Measurements from ENCODE around the gene P2RX3. TPM values are rescaled to one million over a fixed set of nuclear protein-coding genes. Genes with fewer than 3 reads are reported as not detected.

P2RX3 gene
- total RNA-seq, 4 donors from 2014 or later = 0.22 TPM; not detected in 3

DNA sequence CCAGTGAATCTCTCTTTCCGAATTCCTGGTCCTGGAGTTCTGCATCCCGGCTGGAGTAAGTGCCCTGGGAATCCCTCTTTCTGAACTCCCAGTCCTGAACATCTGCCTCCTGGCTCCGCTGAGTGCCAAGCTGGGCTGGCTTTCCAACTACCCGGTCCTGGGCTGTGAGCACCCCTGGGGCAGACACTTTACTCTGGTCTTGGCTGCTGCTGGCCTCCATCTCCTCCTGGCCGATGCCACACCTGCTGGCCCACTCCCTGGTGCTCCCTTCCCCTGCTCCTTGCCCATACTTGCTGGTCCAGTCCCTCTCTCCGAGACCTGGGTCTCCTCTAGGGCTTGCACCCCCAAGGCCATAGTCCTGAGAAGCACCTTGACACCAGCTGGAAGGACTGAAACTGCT lies 28.1 kb upstream of the P2RX3 start:
- Histone ChIP-seq H3K27ac (peak overlapping the region in 3 of 4 donors; percentile 79 to 96 (median 92)), H3K4me1 (peaks cover 0 to 99% (median 67%) of the 10 kb centered on the region in 4 donors), H3K4me3 (no peak overlapping the region), H3K27me3 (no peaks in the 10 kb centered on the region), H3K36me3 (peaks cover 0 to 58% (median 0%) of the 10 kb centered on the region in 3 donors), H3K9me3 (no peaks in the 10 kb centered on the region)
- TF ChIP-seq, protein P1, sequence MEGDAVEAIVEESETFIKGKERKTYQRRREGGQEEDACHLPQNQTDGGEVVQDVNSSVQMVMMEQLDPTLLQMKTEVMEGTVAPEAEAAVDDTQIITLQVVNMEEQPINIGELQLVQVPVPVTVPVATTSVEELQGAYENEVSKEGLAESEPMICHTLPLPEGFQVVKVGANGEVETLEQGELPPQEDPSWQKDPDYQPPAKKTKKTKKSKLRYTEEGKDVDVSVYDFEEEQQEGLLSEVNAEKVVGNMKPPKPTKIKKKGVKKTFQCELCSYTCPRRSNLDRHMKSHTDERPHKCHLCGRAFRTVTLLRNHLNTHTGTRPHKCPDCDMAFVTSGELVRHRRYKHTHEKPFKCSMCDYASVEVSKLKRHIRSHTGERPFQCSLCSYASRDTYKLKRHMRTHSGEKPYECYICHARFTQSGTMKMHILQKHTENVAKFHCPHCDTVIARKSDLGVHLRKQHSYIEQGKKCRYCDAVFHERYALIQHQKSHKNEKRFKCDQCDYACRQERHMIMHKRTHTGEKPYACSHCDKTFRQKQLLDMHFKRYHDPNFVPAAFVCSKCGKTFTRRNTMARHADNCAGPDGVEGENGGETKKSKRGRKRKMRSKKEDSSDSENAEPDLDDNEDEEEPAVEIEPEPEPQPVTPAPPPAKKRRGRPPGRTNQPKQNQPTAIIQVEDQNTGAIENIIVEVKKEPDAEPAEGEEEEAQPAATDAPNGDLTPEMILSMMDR (IDR thresholded peaks at IDR 0.05) = no peak
- no peak for TF ChIP-seq POLR2A (IDR thresholded peaks at IDR 0.05)
- TF ChIP-seq EP300 (IDR thresholded peaks at IDR 0.05) = no peak
- DNase-seq (ENCODE audit: low spot score in 2 of 2) = no peak
- 74 to 80% methylated on average over 6 of the region's 6 CpGs for WGBS, 2 donors

DNA sequence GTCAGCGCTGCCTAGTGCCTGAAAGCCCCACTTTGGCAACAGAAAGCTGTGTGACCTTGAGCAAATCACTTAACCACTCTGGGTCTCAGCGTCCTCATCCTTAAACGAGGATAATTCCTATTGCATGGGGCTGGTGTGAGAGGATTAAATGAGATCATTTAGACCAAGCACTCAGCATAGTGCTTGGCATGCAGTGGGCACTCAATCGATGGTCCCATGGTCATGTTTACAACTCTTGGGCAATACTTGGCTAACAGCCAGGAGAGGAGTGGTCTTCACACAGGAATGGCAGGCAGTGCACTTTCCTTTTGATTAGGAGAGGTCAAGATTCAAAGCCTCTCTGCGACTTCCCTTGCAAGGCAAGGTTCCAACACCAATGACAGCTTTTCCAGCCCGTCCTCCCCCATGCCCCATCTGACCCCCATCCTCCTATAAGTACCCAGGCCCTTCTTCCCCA lies 27.5 kb upstream of the P2RX3 start:
- H3K9me3 ChIP-seq = no peaks in the 10 kb centered on the region
- H3K4me3 ChIP-seq = peak overlapping the region; percentile 35 to 58 (median 51)
- WGBS, 2 donors = 29 to 45% methylated on average over 6 of the region's 6 CpGs
- TF ChIP-seq POLR2A (IDR thresholded peaks at IDR 0.05) (no peak), EP300 (IDR thresholded peaks at IDR 0.05) (no peak)
- TF ChIP-seq, protein P1 (IDR thresholded peaks at IDR 0.05) = no peak
- H3K4me1 ChIP-seq = peaks cover 0 to 99% (median 64%) of the 10 kb centered on the region in 4 donors
- DNase-seq (ENCODE audit: low spot score in 2 of 2) = peak in 1 of 2 donors; percentile 80
- H3K36me3 ChIP-seq = peaks cover 0 to 64% (median 0%) of the 10 kb centered on the region in 3 donors
- no peaks in the 10 kb centered on the region for H3K27me3 ChIP-seq
- peak overlapping the region; percentile 77 to 96 (median 86) for H3K27ac ChIP-seq

DNA sequence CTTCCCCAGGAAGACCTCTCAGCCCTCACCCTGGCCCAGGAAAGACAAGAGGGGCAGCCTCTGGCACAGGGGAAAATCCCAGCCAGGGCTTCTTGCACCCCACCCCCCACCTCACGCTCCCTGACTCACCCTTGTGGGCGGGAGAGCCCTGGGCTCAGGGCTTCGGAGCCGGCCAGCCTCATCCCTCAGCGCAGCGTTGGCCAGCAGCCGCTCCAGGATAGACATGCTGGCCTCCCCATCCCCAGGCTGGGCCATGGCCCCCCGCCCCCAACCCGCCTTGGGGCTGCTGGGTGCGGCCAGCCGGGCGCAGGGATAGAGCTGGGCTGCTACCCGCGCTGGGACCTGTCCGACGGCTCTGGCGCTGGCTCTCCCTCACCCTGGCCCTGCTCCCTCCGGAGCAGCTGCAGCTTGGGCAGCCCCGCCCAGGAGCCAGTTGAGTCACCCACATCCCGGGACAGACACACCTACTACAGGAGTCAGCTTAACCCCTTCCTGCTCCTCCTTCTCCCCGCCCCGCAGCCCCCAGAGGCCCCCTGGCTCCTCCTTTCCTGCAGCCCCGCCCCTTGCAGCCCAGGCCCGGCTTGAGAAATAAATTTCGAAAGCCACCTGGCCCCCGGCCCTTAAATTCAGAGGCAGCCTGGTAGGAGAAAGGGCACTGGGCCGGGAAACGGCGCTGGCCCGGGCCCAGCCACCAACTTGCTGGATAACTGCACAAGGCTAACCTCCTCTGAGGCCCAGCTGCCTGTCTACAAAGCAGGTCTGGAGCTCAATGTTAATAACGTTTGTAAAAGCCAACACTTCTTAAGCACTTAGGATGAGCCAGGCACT lies 26.8 kb upstream of the P2RX3 start:
- DNase-seq (ENCODE audit: low spot score in 2 of 2) = peak; percentile 91 to 93
- TF ChIP-seq EP300 (IDR thresholded peaks at IDR 0.05) = peak in 1 of 2 donors; percentile 77
- TF ChIP-seq, protein P1 (IDR thresholded peaks at IDR 0.05) = peak in 1 of 5 experiments; percentile 26
- TF ChIP-seq POLR2A (IDR thresholded peaks at IDR 0.05) = peak in 1 of 2 donors; percentile 60
- H3K27ac ChIP-seq = peak overlapping the region; percentile 77 to 96 (median 86)
- peaks cover 0 to 99% (median 62%) of the 10 kb centered on the region in 4 donors for H3K4me1 ChIP-seq
- H3K36me3 ChIP-seq = peaks cover 0 to 69% (median 0%) of the 10 kb centered on the region in 3 donors
- H3K27me3 ChIP-seq = no peaks in the 10 kb centered on the region
- WGBS, 2 donors = 1 to 2% methylated on average over 24 to 29 of the region's 31 CpGs
- no peaks in the 10 kb centered on the region for H3K9me3 ChIP-seq
- peak overlapping the region; percentile 35 to 58 (median 51) for H3K4me3 ChIP-seq

DNA sequence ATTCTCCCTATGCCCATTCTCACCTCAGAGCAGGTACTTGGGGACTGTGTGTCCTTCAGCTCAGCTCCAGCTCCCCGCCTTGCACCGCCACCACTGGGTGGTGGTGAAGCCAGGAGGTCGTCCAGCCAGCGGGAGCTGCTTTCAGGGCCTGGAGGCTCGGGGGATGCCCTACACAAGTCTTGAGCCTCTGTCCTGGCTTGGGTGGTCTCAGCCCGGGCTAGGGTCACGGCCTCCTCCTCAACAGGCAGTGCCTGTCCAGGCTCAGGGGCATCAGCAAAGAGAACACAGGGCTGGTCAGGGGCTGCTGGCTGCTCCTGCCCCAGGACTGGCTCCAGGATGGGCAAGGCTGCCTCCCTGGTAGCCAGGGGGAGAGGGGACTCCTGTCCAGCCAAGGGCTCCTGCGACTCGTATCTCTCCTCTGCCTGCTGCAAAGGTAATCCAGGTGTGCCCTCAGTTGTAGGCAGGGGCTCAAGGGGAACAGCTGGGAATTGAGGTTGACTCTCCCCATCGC lies 25.6 kb upstream of the P2RX3 start:
- no peaks in the 10 kb centered on the region for H3K27me3 ChIP-seq
- H3K4me1 ChIP-seq = peaks cover 0 to 99% (median 55%) of the 10 kb centered on the region in 4 donors
- no peak overlapping the region for H3K4me3 ChIP-seq
- 68 to 87% methylated on average over 5 to 6 of the region's 10 CpGs for WGBS, 2 donors
- no peak for DNase-seq (ENCODE audit: low spot score in 2 of 2)
- no peak for TF ChIP-seq EP300 (IDR thresholded peaks at IDR 0.05)
- TF ChIP-seq, protein P1 (IDR thresholded peaks at IDR 0.05) = no peak
- no peak for TF ChIP-seq POLR2A (IDR thresholded peaks at IDR 0.05)
- H3K9me3 ChIP-seq = no peaks in the 10 kb centered on the region
- peak overlapping the region in 3 of 4 donors; percentile 79 to 96 (median 92) for H3K27ac ChIP-seq
- H3K36me3 ChIP-seq = peaks cover 0 to 82% (median 0%) of the 10 kb centered on the region in 3 donors

All from tibial nerve (tissue), 4 donors.